ENCODE measurements around the gene MSGN1. TPM values are rescaled to one million over a fixed set of nuclear protein-coding genes. Genes with fewer than 3 reads are reported as not detected.

MSGN1 gene
- polyA plus RNA-seq, 1 of the 3 experiments (the other 2 are of a cell fraction), result not detected

GRCh38 chr2:17821080-17821479, 4.8 kb downstream of the MSGN1 start:
- no peaks in the 10 kb centered on the region for H3K9me2 ChIP-seq
- no peaks in the 10 kb centered on the region for H3K79me2 ChIP-seq (ENCODE audit: insufficient read depth)
- no peak for TF ChIP-seq CTCF (IDR thresholded peaks at IDR 0.05)
- TF ChIP-seq RFX5 (IDR thresholded peaks at IDR 0.05; ENCODE audit: low read length), result no peak
- no peak for TF ChIP-seq MXI1 (IDR thresholded peaks at IDR 0.05; ENCODE audit: low read depth, low read length)
- TF ChIP-seq NFIC (IDR thresholded peaks at IDR 0.05; ENCODE audit: borderline replicate concordance), result no peak
- no peak for TF ChIP-seq FOSL2 (IDR thresholded peaks at IDR 0.05; ENCODE audit: borderline replicate concordance, low read depth)
- no peak for TF ChIP-seq NRF1 (IDR thresholded peaks at IDR 0.05; ENCODE audit: low read depth, low read length)
- no peak for TF ChIP-seq GABPA (IDR thresholded peaks at IDR 0.05; ENCODE audit: low read depth)
- TF ChIP-seq EP300 (IDR thresholded peaks at IDR 0.05; ENCODE audit: borderline replicate concordance in 1 of 2, low read depth in 1 of 2, low read length in 1 of 2), result no peak
- TF ChIP-seq GATA2 (CRISPR knock-in tag; IDR thresholded peaks at IDR 0.05), result no peak
- no peak for TF ChIP-seq REST (IDR thresholded peaks at IDR 0.05; ENCODE audit: low read depth, low read length)
- no peak for TF ChIP-seq CHD2 (IDR thresholded peaks at IDR 0.05; ENCODE audit: low read length, partially characterized antibody)
- no peak for TF ChIP-seq YY1 (IDR thresholded peaks at IDR 0.05; ENCODE audit: low read depth)
- TF ChIP-seq TEAD4 (IDR thresholded peaks at IDR 0.05; ENCODE audit: borderline replicate concordance, insufficient read depth), result no peak
- ChIA-PET CTCF (interaction anchor here (0.6 to 5.0 kb wide), 7 partner anchors 10 to 248 kb away, joined by 3 to 52 read pairs (median 4); no protein-coding TSS in a partner anchor), POLR2A (no interaction called here)
- no peaks in the 10 kb centered on the region for H4K20me1 ChIP-seq (ENCODE audit: insufficient read depth)
- H3K4me1 ChIP-seq (ENCODE audit: control insufficient read depth in 1 of 2, insufficient read depth in 2 of 2, low read depth in 1 of 2, low read length in 1 of 2), result peaks cover 0 to 9% of the 10 kb centered on the region in 2 experiments; a peak in 1 of 4 replicates
- no peak overlapping the region for H3K4me2 ChIP-seq
- H3K27ac ChIP-seq (ENCODE audit: low read depth in 2 of 2, low read length in 1 of 2), result no peak overlapping the region
- H3K27me3 ChIP-seq (ENCODE audit: insufficient read depth), result no peaks in the 10 kb centered on the region
- H3K9me3 ChIP-seq, result no peaks in the 10 kb centered on the region
- H3K9ac ChIP-seq, result no peak overlapping the region
- DNase-seq, result no peak
- 52% methylated on average over 3 of the region's 3 CpGs for WGBS (ENCODE audit: low lambda C conversion rate)
- H3F3A ChIP-seq (replicated peaks; ENCODE audit: insufficient read depth), result no peaks in the 10 kb centered on the region
- no peaks in the 10 kb centered on the region for H3K36me3 ChIP-seq (replicated peaks in 1 of 2; ENCODE audit: control insufficient read depth in 1 of 2, insufficient read depth in 2 of 2, low read length in 1 of 2)
- no peak overlapping the region for H3K4me3 ChIP-seq (ENCODE audit: low read depth in 2 of 2, low read length in 1 of 2)
- no peak overlapping the region for H2AFZ ChIP-seq (ENCODE audit: low read depth)

All from SK-N-SH (cell line).